Naive B cell (primary cell): ENCODE results near the gene TEAD3. TPM values are rescaled to one million over a fixed set of nuclear protein-coding genes. Genes with fewer than 3 reads are reported as not detected.

Experiments used
- ATAC-seq, 2 donors: fragments of 150-1000 bp; cut with Tn5 transposase; 2 replicates each; pipeline ENCODE4 v1.10.0; 2021; ENCODE audit warnings: low read depth in 2 of 2, mild to moderate bottlenecking in 2 of 2, moderate library complexity in 2 of 2
- DNase-seq: peaks from one replicate; pipeline ENCODE4 v3.0.0; 2022
- H3K27ac Mint-ChIP-seq, 6 donors: one replicate each; pipeline ENCODE4 v1.8.0; 2020 to 2022; ENCODE audit warnings: mild to moderate bottlenecking in 6 of 6, mixed read lengths in 6 of 6, moderate library complexity in 5 of 6, inconsistent platforms in 2 of 6
- H3K27me3 Mint-ChIP-seq, 3 donors: one replicate each; pipeline ENCODE4 v1.8.0; 2021 to 2022; ENCODE audit warnings: mixed read lengths in 3 of 3, mild to moderate bottlenecking in 1 of 3
- H3K36me3 Mint-ChIP-seq, 2 donors: one replicate each; pipeline ENCODE4 v1.8.0; 2020 to 2022; ENCODE audit warnings: mixed read lengths in 2 of 2, inconsistent platforms in 1 of 2, mild to moderate bottlenecking in 1 of 2
- H3K4me1 Mint-ChIP-seq, 3 donors: one replicate each; pipeline ENCODE4 v1.8.0; 2020 to 2022; ENCODE audit warnings: mixed read lengths in 3 of 3, inconsistent platforms in 1 of 3, mild to moderate bottlenecking in 1 of 3, moderate library complexity in 1 of 3
- H3K4me3 Mint-ChIP-seq, 8 donors: one replicate each; pipeline ENCODE4 v1.8.0; 2020 to 2022; ENCODE audit warnings: mild to moderate bottlenecking in 8 of 8, mixed read lengths in 8 of 8, moderate library complexity in 8 of 8, inconsistent platforms in 2 of 8
- H3K9me3 Mint-ChIP-seq, 7 donors: one replicate each; pipeline ENCODE4 v1.8.0; 2020 to 2022; ENCODE audit warnings: mixed read lengths in 7 of 7, mild to moderate bottlenecking in 5 of 7, inconsistent platforms in 2 of 7, moderate library complexity in 1 of 7
- polyA plus RNA-seq, 6 donors: library from polyadenylated mRNA; unstranded; fragments of 300-500 nt; fragmentation: Illumina TruSeq; gene quantifications; one replicate each; pipeline ENCODE4 v1.2.3, GENCODE V29; 2021; ENCODE audit warnings: low read depth in 6 of 6

TEAD3 gene
- polyA plus RNA-seq, 6 donors from 2014 or later: 0.14 to 0.47 (median 0.45) TPM; not detected in 3

DNA sequence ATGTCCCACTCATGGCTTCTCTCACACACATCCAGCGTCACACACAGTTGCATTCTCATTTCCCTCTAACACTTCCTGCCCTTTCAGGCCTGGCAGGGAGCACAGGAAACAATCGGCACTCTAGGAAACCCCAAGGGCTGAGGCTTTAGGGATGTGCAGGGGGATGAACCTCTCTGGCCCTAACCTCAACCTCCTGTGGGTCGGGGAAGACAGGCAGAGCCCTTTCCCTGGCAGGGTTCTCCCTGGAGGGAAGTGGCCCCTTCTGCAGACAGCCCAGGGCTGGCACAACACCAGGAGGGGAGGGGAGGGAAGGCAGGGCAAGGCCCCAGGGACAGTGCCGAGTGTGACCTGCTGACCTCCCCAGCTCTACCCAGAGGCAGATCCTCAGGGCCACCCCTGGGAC is 2.7 kb downstream of the TEAD3 start:
- Mint-ChIP-seq H3K4me3 (peak overlapping the region in 3 of 8 donors; percentile 6 to 69 (median 20)), H3K9me3 (no peaks in the 10 kb centered on the region), H3K27ac (no peak overlapping the region), H3K27me3 (peaks cover 12 to 42% (median 30%) of the 10 kb centered on the region in 3 donors), H3K36me3 (no peaks in the 10 kb centered on the region), H3K4me1 (peaks cover 21 to 32% (median 23%) of the 10 kb centered on the region in 3 donors)
- ATAC-seq (peak; percentile 7 to 10), DNase-seq (no peak)

DNA sequence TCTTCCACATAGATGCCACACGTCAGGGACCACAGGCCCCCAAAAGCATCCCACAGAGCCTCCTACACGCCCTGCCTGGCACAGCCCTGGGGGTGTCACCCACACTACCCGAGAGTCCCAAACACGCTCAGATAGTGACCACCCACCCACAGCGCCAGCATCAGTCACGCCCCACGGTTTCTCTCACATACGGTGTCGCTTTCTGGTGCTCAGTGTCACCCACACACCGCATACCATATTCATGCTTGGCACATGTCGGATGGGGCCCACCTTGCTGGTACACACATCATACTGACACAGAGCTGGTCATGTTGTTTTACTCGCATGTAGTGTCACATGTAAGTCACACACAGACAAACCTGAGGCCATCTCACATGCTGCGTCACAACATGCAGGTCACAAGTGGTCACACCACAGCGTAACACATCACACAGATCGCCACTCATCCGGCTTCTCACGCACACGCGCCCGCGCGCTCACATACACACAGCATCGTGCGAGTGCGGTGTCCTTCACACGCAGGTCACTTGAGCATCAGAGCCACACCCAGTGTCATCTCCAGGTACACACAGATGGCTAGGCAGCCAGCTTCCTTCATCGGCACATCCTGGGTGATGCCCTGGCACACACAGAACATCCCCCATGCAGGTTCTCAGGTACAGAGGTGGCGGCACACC is 3.4 kb downstream of the TEAD3 start:
- H3K36me3 Mint-ChIP-seq: no peaks in the 10 kb centered on the region
- peak overlapping the region in 1 of 6 donors; percentile 17 for H3K27ac Mint-ChIP-seq
- H3K27me3 Mint-ChIP-seq: peaks cover 8 to 34% (median 23%) of the 10 kb centered on the region in 3 donors
- ATAC-seq: no peak
- peak overlapping the region in 2 of 8 donors; percentile 0 to 69 for H3K4me3 Mint-ChIP-seq
- no peak for DNase-seq
- H3K9me3 Mint-ChIP-seq: no peaks in the 10 kb centered on the region
- peaks cover 16 to 27% (median 19%) of the 10 kb centered on the region in 3 donors for H3K4me1 Mint-ChIP-seq

DNA sequence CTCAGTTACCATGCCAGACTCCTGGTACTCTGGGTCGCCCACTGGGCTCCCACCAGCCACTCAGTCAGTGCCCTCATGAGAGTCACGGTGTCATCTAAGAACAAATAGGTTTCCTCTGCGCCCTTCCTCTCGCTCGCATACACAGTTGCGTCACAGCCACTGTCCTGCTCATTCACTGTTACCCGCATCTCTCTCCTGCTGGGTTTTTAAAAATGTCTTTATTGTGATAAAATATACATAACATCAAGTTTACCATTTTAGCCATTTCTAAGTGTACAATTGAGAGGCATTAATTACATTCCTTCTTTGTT is 4.0 kb downstream of the TEAD3 start:
- Mint-ChIP-seq H3K27me3 (peaks cover 5 to 32% (median 19%) of the 10 kb centered on the region in 3 donors), H3K27ac (peak overlapping the region in 1 of 6 donors; percentile 14), H3K4me3 (peak overlapping the region in 1 of 8 donors; percentile 34), H3K4me1 (peaks cover 12 to 21% (median 14%) of the 10 kb centered on the region in 3 donors), H3K36me3 (no peaks in the 10 kb centered on the region), H3K9me3 (no peaks in the 10 kb centered on the region)
- DNase-seq (no peak), ATAC-seq (no peak)

DNA sequence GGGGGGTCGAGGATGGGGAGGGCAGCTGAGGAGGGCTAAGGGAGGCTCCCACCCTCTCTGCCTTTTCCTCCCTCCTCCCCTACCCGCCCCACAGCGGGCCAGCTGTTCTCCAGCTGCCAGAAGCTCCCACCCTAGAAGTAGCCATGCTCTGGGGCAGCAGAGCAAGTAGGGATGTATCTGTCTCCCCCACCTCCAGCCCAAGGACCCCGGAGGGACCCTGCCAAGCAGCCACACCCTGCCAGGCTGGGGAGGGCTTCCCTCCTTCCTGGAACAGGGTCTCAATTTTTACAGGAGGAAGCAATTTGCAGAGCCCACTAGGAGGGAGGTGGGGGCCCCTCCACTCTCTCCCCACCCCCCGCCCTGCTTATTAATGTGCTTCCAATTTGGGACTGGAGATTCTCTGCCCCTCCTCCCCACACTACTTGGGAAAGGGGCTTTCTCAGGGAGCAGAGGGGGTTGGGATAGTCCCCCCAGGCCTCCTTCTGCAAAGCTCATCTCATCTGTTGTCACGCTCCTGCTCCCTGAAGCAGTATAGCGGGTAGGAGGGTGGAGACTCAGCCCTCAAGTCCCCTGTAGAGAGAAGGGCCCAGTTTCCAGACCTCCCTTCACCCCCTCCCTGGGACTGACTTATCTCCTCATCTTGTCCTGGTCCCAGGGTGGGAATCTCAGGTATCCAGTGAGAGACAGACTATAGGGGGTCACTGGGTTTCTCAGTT is 4.5 kb downstream of the TEAD3 start:
- Mint-ChIP-seq H3K27ac (peak overlapping the region in 1 of 6 donors; percentile 14), H3K4me1 (peaks cover 12 to 21% (median 12%) of the 10 kb centered on the region in 3 donors), H3K36me3 (no peaks in the 10 kb centered on the region), H3K4me3 (no peak overlapping the region), H3K9me3 (no peaks in the 10 kb centered on the region), H3K27me3 (peaks cover 5 to 32% (median 19%) of the 10 kb centered on the region in 3 donors)
- ATAC-seq (no peak), DNase-seq (no peak)

DNA sequence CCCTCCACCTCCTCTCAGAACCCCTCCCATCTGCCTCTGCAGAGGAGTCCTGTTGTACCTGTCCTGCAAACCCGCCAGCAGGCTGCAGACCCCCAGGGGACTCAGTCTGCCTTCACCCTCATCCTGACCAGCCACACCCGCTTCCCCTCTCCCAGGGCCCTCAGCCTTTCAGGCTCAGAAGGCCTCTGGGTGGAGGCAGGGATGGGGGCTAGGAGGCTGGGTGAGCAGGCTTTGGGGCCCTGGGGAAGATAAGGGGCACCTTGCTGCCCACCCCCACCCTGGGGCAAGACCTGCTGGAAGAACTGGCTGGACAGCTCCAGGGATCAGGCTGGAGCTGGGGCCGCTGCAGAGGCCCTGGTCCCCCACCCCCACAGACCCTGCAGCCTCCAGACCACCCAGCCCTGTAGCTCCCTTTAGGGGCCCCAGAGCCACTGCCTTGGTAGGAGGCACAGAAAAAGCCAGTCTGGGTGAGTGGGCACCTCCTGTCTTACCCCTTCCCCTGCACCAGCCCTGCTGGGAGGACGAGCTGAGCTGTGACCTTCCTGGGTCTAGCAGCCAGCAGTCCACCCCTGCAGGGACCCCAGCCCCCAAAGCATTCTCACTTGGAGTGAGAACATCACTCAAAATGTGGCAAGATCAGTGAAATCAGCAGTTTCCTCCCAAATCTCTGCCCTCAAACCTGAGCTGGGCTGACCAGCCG is 5.2 kb downstream of the TEAD3 start:
- Mint-ChIP-seq H3K9me3 (no peaks in the 10 kb centered on the region), H3K27ac (no peak overlapping the region), H3K4me3 (no peak overlapping the region), H3K4me1 (peaks cover 12 to 21% (median 12%) of the 10 kb centered on the region in 3 donors), H3K36me3 (no peaks in the 10 kb centered on the region), H3K27me3 (peaks cover 5 to 32% (median 19%) of the 10 kb centered on the region in 3 donors)
- DNase-seq: no peak
- no peak for ATAC-seq

DNA sequence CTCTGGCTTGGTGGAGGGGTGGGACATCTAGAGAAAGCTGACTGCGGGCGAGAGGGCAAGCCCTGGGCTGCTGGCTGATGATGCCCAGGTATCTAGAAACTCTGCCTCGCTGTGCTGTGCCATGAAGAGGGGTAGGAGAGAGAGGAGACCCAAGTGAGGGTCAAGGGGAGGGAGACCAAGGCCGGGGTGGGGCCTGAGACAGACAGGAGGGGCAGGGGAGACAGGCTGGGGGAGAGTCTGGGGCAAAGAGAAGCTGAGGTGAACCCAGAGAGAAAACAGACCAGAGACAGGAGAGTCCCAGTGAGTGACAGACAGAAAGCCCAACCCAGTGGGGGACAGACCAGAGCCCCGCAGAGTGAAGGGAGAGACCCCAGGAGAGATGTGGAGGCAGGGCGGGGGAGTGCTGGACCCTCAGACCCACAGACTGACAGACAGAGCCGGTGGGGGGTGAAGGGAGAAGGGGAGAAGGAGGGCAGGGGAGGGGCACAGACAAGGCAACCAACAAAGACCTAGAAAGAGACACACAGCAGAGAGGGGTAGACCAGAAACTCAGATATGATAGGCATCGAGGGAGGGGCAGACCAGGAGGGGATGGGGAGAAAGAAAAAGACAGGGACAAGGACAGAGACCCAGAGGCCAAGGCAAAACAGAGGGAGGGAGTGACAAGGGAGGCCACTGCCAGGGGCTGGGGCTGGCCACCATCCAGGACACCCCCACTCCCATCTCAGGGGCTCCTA is 5.9 kb downstream of the TEAD3 start:
- DNase-seq (no peak), ATAC-seq (no peak)
- Mint-ChIP-seq H3K27me3 (peaks cover 5 to 31% (median 19%) of the 10 kb centered on the region in 3 donors), H3K4me3 (no peak overlapping the region), H3K9me3 (no peaks in the 10 kb centered on the region), H3K36me3 (no peaks in the 10 kb centered on the region), H3K4me1 (peaks cover 12 to 21% (median 12%) of the 10 kb centered on the region in 3 donors), H3K27ac (peak overlapping the region in 1 of 6 donors; percentile 76)

DNA sequence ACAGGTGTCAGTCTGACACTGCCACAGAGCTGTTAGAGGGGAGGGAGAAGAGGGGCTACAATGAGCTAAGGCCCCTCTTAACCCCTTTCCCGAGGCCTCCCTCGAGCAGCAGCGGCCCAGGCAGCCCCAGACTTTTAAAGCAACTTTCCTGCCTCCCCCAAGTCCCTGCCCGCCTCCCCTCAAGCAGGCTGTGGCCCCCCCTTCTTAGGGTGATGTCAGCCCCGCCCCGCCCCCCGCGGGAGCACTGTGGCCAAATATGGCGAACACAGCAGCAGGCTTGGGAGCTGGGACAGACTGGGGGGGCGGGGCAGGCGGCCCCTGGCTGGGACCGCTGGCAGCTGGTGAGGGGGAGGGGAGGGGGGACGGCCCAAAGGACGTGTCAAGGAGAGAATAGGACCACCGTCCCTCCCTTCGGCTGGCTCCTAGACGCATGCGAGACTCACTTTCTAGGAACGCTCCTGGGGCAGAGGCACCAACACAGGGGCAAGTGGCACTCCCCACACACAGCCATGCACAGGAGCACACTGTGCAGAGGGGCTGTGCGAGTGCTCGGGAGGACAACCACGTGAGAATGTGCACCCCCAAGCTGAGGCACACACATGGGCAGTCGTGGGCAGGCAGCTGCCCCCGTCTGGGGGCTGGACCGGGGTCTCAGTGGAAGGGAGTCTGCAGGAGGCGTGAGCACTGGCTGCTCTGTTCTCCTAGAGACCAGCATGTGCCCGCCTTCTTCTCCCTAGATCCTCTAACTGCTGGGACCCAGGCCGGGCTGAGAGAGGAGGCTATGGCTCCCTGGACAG is 6.7 kb downstream of the TEAD3 start:
- no peak overlapping the region for H3K27ac Mint-ChIP-seq

DNA sequence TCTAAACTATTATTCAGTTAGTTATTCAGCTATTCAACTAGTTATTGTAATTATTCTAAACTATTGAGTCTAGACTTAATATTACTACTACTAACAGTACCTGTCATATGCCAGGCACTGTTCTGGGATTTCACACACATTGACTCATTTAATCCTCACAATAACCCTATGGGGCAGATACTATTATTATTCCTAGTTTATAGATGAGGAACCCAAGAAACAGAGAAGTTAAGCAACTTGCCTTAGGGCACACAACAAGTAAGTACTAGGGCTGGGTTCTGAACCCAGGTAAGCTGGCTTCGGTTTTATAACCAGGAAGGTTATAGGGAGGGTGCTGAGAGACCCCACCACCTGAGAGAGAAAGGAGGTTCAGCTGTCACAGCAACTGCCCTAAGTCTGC is 7.8 kb downstream of the TEAD3 start:
- no peak for DNase-seq

More for the DNA sequence above, 6.7 kb downstream of the TEAD3 start:
- Mint-ChIP-seq H3K4me1 (peaks cover 12 to 19% (median 12%) of the 10 kb centered on the region in 3 donors), H3K9me3 (no peaks in the 10 kb centered on the region), H3K27me3 (peaks cover 5 to 24% (median 19%) of the 10 kb centered on the region in 3 donors), H3K4me3 (no peak overlapping the region), H3K36me3 (no peaks in the 10 kb centered on the region)
- no peak for ATAC-seq
- DNase-seq: no peak

DNA sequence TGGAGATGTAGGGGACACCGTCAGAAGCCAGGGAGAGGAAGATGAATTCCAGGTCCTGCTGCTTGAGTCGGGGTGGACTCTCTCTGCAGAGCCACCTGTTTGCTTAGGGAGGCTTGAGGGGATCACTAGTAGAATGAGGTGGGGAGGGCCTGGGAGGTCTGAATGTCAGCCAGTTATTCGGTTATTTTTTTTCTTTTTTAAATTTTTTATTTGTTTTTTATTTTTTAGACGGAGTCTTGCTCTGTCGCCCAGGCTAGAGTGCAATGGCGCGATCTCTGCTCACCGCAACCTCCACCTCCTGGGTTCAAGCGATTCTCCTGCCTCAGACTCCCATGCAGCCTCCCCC is 8.4 kb downstream of the TEAD3 start:
- no peaks in the 10 kb centered on the region for H3K9me3 Mint-ChIP-seq
- peaks cover 4 to 7% (median 7%) of the 10 kb centered on the region in 3 donors for H3K4me1 Mint-ChIP-seq
- H3K36me3 Mint-ChIP-seq: no peaks in the 10 kb centered on the region
- H3K27ac Mint-ChIP-seq: peak overlapping the region in 1 of 6 donors; percentile 75
- DNase-seq (no peak), ATAC-seq (no peak)
- peaks cover 0 to 24% (median 19%) of the 10 kb centered on the region in 3 donors for H3K27me3 Mint-ChIP-seq
- peak overlapping the region in 1 of 8 donors; percentile 42 for H3K4me3 Mint-ChIP-seq

More for the DNA sequence above, 7.8 kb downstream of the TEAD3 start:
- H3K27ac Mint-ChIP-seq: no peak overlapping the region
- ATAC-seq: no peak
- H3K36me3 Mint-ChIP-seq: no peaks in the 10 kb centered on the region
- peaks cover 7 to 10% (median 10%) of the 10 kb centered on the region in 3 donors for H3K4me1 Mint-ChIP-seq
- no peaks in the 10 kb centered on the region for H3K9me3 Mint-ChIP-seq
- H3K27me3 Mint-ChIP-seq: peaks cover 4 to 24% (median 19%) of the 10 kb centered on the region in 3 donors
- no peak overlapping the region for H3K4me3 Mint-ChIP-seq

DNA sequence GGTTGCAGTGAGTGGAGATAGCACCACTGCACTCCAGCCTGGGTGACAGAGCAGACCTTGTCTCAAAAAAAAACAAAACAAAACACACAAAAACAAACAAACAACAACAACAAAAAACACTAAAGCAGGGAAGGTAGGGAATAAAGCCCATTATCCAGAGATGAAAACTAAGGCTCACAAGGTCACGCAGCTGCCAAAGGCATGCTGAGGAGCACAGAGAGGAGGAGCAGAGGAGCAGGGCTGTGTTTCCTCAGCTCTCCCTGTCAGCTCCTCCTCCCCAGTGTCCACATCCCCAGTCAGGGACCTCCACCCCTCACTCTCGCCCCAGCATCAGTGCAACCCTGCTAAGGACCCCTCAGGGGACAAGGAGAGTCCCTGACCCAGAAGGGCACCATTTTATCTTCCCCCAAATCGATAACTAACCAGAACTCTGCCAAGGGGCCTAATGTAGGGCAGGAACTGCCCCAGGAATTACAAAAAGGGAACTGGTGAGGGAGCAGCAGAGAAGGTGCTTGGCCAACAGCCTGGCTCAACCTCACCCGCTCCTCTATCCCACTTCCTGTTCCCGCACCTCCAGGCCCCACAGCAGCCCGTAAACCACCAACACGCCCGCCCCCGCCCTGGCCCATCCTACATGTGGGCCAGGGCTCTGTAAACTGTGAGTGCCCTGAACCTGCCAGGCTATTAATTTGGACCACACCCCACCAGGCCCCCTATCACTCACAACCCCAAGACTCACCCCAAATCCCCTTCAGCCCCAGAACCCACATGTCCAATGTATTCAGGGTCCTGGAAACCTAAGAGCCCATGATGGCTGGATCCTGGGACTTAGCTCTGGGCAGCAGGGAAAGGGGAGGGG is 9.0 kb downstream of the TEAD3 start:
- Mint-ChIP-seq H3K27me3 (peaks cover 0 to 19% (median 16%) of the 10 kb centered on the region in 3 donors), H3K36me3 (no peaks in the 10 kb centered on the region), H3K9me3 (no peaks in the 10 kb centered on the region), H3K27ac (peak overlapping the region in 2 of 6 donors; percentile 75 to 84), H3K4me3 (peak overlapping the region in 1 of 8 donors; percentile 42), H3K4me1 (peaks cover 3 to 5% (median 4%) of the 10 kb centered on the region in 3 donors)
- no peak for DNase-seq
- ATAC-seq: no peak

DNA sequence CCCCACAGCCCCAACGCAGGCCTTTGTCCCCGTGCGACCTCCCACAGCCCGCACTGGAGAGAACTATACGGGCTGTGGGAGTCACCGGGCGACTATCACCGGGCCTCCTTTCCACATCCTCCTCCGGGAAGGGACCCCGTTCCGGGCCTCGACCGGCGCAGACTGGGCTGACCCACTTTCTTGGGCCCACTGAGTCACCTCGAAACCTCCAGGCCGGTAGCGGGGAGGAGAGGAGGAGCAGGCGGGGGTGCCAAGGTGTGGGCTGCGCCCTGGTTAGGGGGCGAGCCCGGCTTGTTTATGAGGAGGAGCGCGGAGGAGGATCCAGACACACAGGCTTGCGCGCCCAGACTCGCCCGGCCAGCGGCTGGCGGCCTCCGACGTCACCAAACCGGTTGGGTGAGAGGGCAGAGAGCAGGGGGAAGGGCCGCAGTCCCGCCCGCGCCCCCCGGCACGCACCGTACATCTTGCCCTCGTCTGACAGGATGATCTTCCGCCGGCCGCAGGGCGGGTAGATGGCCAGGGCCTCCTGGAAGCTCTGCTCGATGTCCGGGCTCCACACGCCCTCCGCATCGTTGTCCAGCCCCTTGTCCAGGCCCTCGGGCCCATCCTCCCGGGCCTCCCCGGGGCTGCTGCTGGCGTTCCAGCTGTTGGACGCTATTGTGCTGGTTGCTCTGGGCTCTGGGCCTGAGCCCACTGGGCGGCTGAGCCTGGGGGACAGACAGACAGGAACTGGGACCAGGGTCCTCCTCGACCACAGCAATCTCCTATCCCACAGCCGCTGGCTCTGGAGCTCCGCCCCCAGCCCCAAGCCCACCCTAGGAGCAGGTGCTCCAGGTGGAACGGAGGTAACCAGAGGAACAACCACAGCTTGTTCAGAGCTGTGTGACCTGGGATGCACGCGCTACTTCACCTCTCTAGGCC is 10.6 kb downstream of the TEAD3 start:
- H3K4me3 Mint-ChIP-seq: no peak overlapping the region
- H3K9me3 Mint-ChIP-seq: no peaks in the 10 kb centered on the region
- H3K27me3 Mint-ChIP-seq: peaks cover 0 to 10% (median 10%) of the 10 kb centered on the region in 3 donors
- DNase-seq (no peak), ATAC-seq (no peak)
- H3K36me3 Mint-ChIP-seq: no peaks in the 10 kb centered on the region
- no peaks in the 10 kb centered on the region for H3K4me1 Mint-ChIP-seq
- no peak overlapping the region for H3K27ac Mint-ChIP-seq
